H9 (cell line): ENCODE results near the gene UPP1. TPM values are rescaled to one million over a fixed set of nuclear protein-coding genes. Genes with fewer than 3 reads are reported as not detected.

Experiments used
- DNase-seq: peaks from one replicate; pipeline ENCODE4 v3.0.0-alpha.2; 2017
- H2AFZ ChIP-seq: one replicate; pipeline ENCODE4 v1.6.1; 2013; ENCODE audit warnings: mild to moderate bottlenecking, low read length, control low read depth, moderate library complexity
- H2AK5ac ChIP-seq: 2 replicates; pipeline ENCODE4 v1.6.1; 2013; ENCODE audit warnings: low read length, control low read depth, mixed read lengths; ENCODE audit not compliant: insufficient read length
- H2BK120ac ChIP-seq: one replicate; pipeline ENCODE4 v1.6.1; 2013; ENCODE audit warnings: low read depth, mild to moderate bottlenecking, low read length, control low read depth, inconsistent platforms; ENCODE audit not compliant: poor library complexity, severe bottlenecking
- H2BK12ac ChIP-seq: 2 replicates; pipeline ENCODE4 v1.6.1; 2013; ENCODE audit warnings: low read length, control low read depth, mixed read lengths, low read depth; ENCODE audit not compliant: insufficient read length
- H2BK15ac ChIP-seq: 2 replicates; pipeline ENCODE4 v1.6.1; 2013; ENCODE audit warnings: low read depth, low read length, control low read depth
- H2BK20ac ChIP-seq: one replicate; pipeline ENCODE4 v1.6.1; 2013; ENCODE audit warnings: low read depth, mild to moderate bottlenecking, low read length, control low read depth, inconsistent platforms; ENCODE audit not compliant: poor library complexity, severe bottlenecking
- H2BK5ac ChIP-seq: 2 replicates; pipeline ENCODE4 v1.6.1; 2013; ENCODE audit warnings: low read length, control low read depth, mixed read lengths; ENCODE audit not compliant: insufficient read length
- H3K14ac ChIP-seq: 2 replicates; pipeline ENCODE4 v1.6.1; 2013; ENCODE audit warnings: low read length, control low read depth; ENCODE audit not compliant: insufficient read depth
- H3K18ac ChIP-seq: 2 replicates; pipeline ENCODE4 v1.6.1; 2013; ENCODE audit warnings: low read depth, mild to moderate bottlenecking, mixed read lengths, low read length, control low read depth; ENCODE audit not compliant: insufficient read length
- H3K23ac ChIP-seq: 2 replicates; pipeline ENCODE4 v1.6.1; 2013; ENCODE audit warnings: low read length, control low read depth, mixed read lengths, low read depth; ENCODE audit not compliant: insufficient read length
- H3K23me2 ChIP-seq: 2 replicates; pipeline ENCODE4 v1.6.1; 2013; ENCODE audit warnings: low read depth, mild to moderate bottlenecking, mixed read lengths, low read length, control low read depth; ENCODE audit not compliant: insufficient read length, poor library complexity, severe bottlenecking
- H3K27ac ChIP-seq: 2 replicates; pipeline ENCODE4 v1.5.1; 2013; ENCODE audit warnings: low read length, control low read depth, mixed read lengths, low read depth; ENCODE audit not compliant: insufficient read length
- H3K27me3 ChIP-seq: 2 replicates; pipeline ENCODE4 v1.6.1; 2013; ENCODE audit warnings: low read length, control low read depth, inconsistent platforms; ENCODE audit not compliant: insufficient read depth
- H3K4ac ChIP-seq: 2 replicates; pipeline ENCODE4 v1.6.1; 2013; ENCODE audit warnings: low read depth, mild to moderate bottlenecking, control low read depth, inconsistent platforms, low read length, moderate library complexity
- H3K4me1 ChIP-seq: 2 replicates; pipeline ENCODE4 v1.6.1; 2013; ENCODE audit warnings: low read length, control low read depth, inconsistent platforms; ENCODE audit not compliant: insufficient read depth
- H3K4me2 ChIP-seq: 2 replicates; pipeline ENCODE4 v1.6.1; 2013; ENCODE audit warnings: low read length, control low read depth, mixed read lengths; ENCODE audit not compliant: insufficient read length, insufficient read depth
- H3K56ac ChIP-seq: 2 replicates; pipeline ENCODE4 v1.6.1; 2013; ENCODE audit warnings: low read depth, mild to moderate bottlenecking, mixed read lengths, low read length, control low read depth; ENCODE audit not compliant: insufficient read length
- H3K79me1 ChIP-seq: 2 replicates; pipeline ENCODE4 v1.6.1; 2013; ENCODE audit warnings: low read depth, mild to moderate bottlenecking, moderate library complexity, low read length, control low read depth, inconsistent platforms; ENCODE audit not compliant: insufficient read depth, poor library complexity, severe bottlenecking
- H3K79me2 ChIP-seq: 2 replicates; pipeline ENCODE4 v1.6.1; 2013; ENCODE audit warnings: low read length, control low read depth, inconsistent platforms; ENCODE audit not compliant: insufficient read depth
- H3K9ac ChIP-seq: 2 replicates; pipeline ENCODE4 v1.6.1; 2013; ENCODE audit warnings: low read length, control low read depth, mixed read lengths; ENCODE audit not compliant: insufficient read length; ENCODE audit errors: extremely low read depth
- H3K9me3 ChIP-seq: one replicate; pipeline ENCODE4 v1.6.1; 2013; ENCODE audit warnings: low read depth, low read length, inconsistent platforms; ENCODE audit not compliant: control insufficient read depth
- H3T11ph ChIP-seq: one replicate; pipeline ENCODE4 v1.6.1; 2013; ENCODE audit warnings: mild to moderate bottlenecking, low read length, control low read depth, inconsistent platforms
- H4K20me1 ChIP-seq: one replicate; pipeline ENCODE4 v1.6.1; 2013; ENCODE audit not compliant: control insufficient read depth, insufficient read length, insufficient read depth
- H4K5ac ChIP-seq: 2 replicates; pipeline ENCODE4 v1.6.1; 2013; ENCODE audit warnings: low read depth, mild to moderate bottlenecking, mixed read lengths, low read length, control low read depth; ENCODE audit not compliant: insufficient read length
- H4K8ac ChIP-seq: replicated peaks from 2 replicates; pipeline ENCODE4 v1.6.1; 2013; ENCODE audit warnings: low read length, control low read depth, mixed read lengths, low read depth; ENCODE audit not compliant: insufficient read length
- H4K91ac ChIP-seq: 2 replicates; pipeline ENCODE4 v1.6.1; 2013; ENCODE audit warnings: low read depth, mild to moderate bottlenecking, moderate library complexity, mixed read lengths, low read length, control low read depth; ENCODE audit not compliant: insufficient read length
- H3K27ac Mint-ChIP-seq, 3 experiments: 2 replicates in 2 of 3; 3 replicates in 1 of 3; pipeline ENCODE4 v1.8.0; 2020 to 2021; ENCODE audit warnings: mixed read lengths in 3 of 3, mild to moderate bottlenecking in 1 of 3, moderate library complexity in 1 of 3
- H3K27me3 Mint-ChIP-seq: 2 replicates; pipeline ENCODE4 v1.8.0; 2021; ENCODE audit warnings: low read depth, mild to moderate bottlenecking, moderate library complexity, mixed read lengths
- H3K36me3 Mint-ChIP-seq, 3 experiments: 2 replicates in 2 of 3; 3 replicates in 1 of 3; pipeline ENCODE4 v1.8.0; 2020 to 2021; ENCODE audit warnings: low read depth in 3 of 3, mixed read lengths in 3 of 3; ENCODE audit not compliant: insufficient read depth in 1 of 3
- H3K4me1 Mint-ChIP-seq, 2 experiments: 2 replicates each; pipeline ENCODE4 v1.8.0; 2020; ENCODE audit warnings: mixed read lengths in 2 of 2
- H3K4me3 Mint-ChIP-seq, 2 experiments: 2 replicates in 1 of 2; 3 replicates in 1 of 2; pipeline ENCODE4 v1.8.0; 2020 to 2021; ENCODE audit warnings: mild to moderate bottlenecking in 2 of 2, mixed read lengths in 2 of 2, moderate library complexity in 1 of 2
- H3K9me3 Mint-ChIP-seq, 2 experiments: 2 replicates in 1 of 2; 3 replicates in 1 of 2; pipeline ENCODE4 v1.8.0; 2020; ENCODE audit warnings: mild to moderate bottlenecking in 2 of 2, mixed read lengths in 2 of 2, moderate library complexity in 1 of 2
- WGBS: extraction: QIAGEN DNeasy Blood & Tissue Kit; methylation state at CpG from one replicate; pipeline ENCODE4 v1.1.7; 2013; ENCODE audit warnings: missing lambda C conversion rate, low lambda C conversion rate, mixed read lengths; ENCODE audit not compliant: insufficient read length; ENCODE audit errors: extremely low coverage; 5-methylcytosine and 5-hydroxymethylcytosine counted together
- total RNA-seq: library from RNA; stranded (reverse); gene quantifications from 2 replicates; pipeline ENCODE4 v1.2.1, GENCODE V29; 2021
- TF ChIP-seq, protein P1 (sequence below): fragments of 200-600 bp; sonication (generic); conservative IDR thresholded peaks from 3 replicates; pipeline ENCODE4 v1.8.0; 2021; ENCODE audit warnings: antibody characterized with exemption, mild to moderate bottlenecking

UPP1 gene
- total RNA-seq, 1 experiment from 2014 or later, result 34.2 TPM

- Histone ChIP-seq H3K9ac (no peak overlapping the region), H3K79me2 (no peaks in the 10 kb centered on the region), H2BK12ac (no peak overlapping the region), H2BK15ac (no peak overlapping the region; the same call in 1 of the 2 replicates), H2BK20ac (no peak overlapping the region), H2BK120ac (no peak overlapping the region), H3K23me2 (peaks cover 5% of the 10 kb centered on the region), H3K18ac (no peak overlapping the region), H3K9me3 (no peaks in the 10 kb centered on the region), H3K27ac (no peak overlapping the region), H4K20me1 (no peaks in the 10 kb centered on the region), H4K5ac (no peak overlapping the region), H3K4ac (no peak overlapping the region), H2BK5ac (no peak overlapping the region), H2AK5ac (no peak overlapping the region), H3K14ac (no peak overlapping the region), H3K23ac (no peak overlapping the region), H3K79me1 (no peaks in the 10 kb centered on the region), H3K4me1 (peaks cover 13% of the 10 kb centered on the region; the same call in 1 of the 2 replicates), H4K8ac (no peak overlapping the region), H3K4me2 (no peak overlapping the region), H4K91ac (no peak overlapping the region), H3K56ac (no peak overlapping the region), H3T11ph (no peak overlapping the region), H2AFZ (no peak overlapping the region), H3K27me3 (peaks cover 12% of the 10 kb centered on the region; the same call in 1 of the 2 replicates)
- Mint-ChIP-seq H3K27me3 (peaks cover 25% of the 10 kb centered on the region), H3K4me1 (peaks cover 59 to 65% of the 10 kb centered on the region in 2 experiments), H3K27ac (no peak overlapping the region), H3K9me3 (no peaks in the 10 kb centered on the region), H3K4me3 (no peak overlapping the region), H3K36me3 (no peaks in the 10 kb centered on the region)
- no CpG with 5 or more reads among the region's 18 CpGs for WGBS
- TF ChIP-seq, protein P1, sequence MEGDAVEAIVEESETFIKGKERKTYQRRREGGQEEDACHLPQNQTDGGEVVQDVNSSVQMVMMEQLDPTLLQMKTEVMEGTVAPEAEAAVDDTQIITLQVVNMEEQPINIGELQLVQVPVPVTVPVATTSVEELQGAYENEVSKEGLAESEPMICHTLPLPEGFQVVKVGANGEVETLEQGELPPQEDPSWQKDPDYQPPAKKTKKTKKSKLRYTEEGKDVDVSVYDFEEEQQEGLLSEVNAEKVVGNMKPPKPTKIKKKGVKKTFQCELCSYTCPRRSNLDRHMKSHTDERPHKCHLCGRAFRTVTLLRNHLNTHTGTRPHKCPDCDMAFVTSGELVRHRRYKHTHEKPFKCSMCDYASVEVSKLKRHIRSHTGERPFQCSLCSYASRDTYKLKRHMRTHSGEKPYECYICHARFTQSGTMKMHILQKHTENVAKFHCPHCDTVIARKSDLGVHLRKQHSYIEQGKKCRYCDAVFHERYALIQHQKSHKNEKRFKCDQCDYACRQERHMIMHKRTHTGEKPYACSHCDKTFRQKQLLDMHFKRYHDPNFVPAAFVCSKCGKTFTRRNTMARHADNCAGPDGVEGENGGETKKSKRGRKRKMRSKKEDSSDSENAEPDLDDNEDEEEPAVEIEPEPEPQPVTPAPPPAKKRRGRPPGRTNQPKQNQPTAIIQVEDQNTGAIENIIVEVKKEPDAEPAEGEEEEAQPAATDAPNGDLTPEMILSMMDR, result no peak
- DNase-seq, result no peak
Observed at GRCh38 chr7:48040944-48041652, 48.0 kb upstream of the UPP1 start.
